ENCODE measurements around the gene TSEN54. TPM values are rescaled to one million over a fixed set of nuclear protein-coding genes. Genes with fewer than 3 reads are reported as not detected.

TSEN54 gene
- polyA plus RNA-seq, 1 of the 3 experiments (the other 2 are of a cell fraction): 29.8 TPM

- TF ChIP-seq USF1 (IDR thresholded peaks at IDR 0.05; ENCODE audit: borderline replicate concordance, low read depth) (no peak; the same call in 1 of the 2 replicates), NRF1 (IDR thresholded peaks at IDR 0.05; ENCODE audit: low read depth, low read length) (peak; percentile 68), EP300 (IDR thresholded peaks at IDR 0.05; ENCODE audit: borderline replicate concordance in 1 of 2, low read depth in 1 of 2, low read length in 1 of 2) (0 out of 4 replicates have a peak, but pooled peaks of 1 of the 2 experiments have one; percentile 14), RXRA (IDR thresholded peaks at IDR 0.05; ENCODE audit: borderline replicate concordance, low read depth) (no peak), PBX3 (IDR thresholded peaks at IDR 0.05) (peak; percentile 78), FOSL2 (IDR thresholded peaks at IDR 0.05; ENCODE audit: borderline replicate concordance, low read depth) (no peak), IRF3 (IDR thresholded peaks at IDR 0.05; ENCODE audit: low read depth, low read length) (no peak)
Measured at GRCh38 chr17:75516255-75516618, at the start of gene TSEN54 (continued).

- H3F3A ChIP-seq (replicated peaks; ENCODE audit: insufficient read depth): no peaks in the 10 kb centered on the region
- ChIA-PET POLR2A (no interaction called here), CTCF (interaction anchor here (0.6 to 0.9 kb wide), 3 partner anchors 13 to 24 kb away, joined by 3 read pairs; no protein-coding TSS in a partner anchor)
- no peak for DNase-seq
- H4K20me1 ChIP-seq (ENCODE audit: insufficient read depth): no peaks in the 10 kb centered on the region
- peaks cover 12 to 17% of the 10 kb centered on the region in 2 experiments for H3K36me3 ChIP-seq (replicated peaks in 1 of 2; ENCODE audit: control insufficient read depth in 1 of 2, insufficient read depth in 2 of 2, low read length in 1 of 2)
- H3K9ac ChIP-seq: no peak overlapping the region
- H3K9me3 ChIP-seq: no peaks in the 10 kb centered on the region
- WGBS (ENCODE audit: low lambda C conversion rate): 82% methylated on average over 8 of the region's 8 CpGs
- peaks cover 39% of the 10 kb centered on the region for H3K79me2 ChIP-seq (ENCODE audit: insufficient read depth)
- no peaks in the 10 kb centered on the region for H3K27me3 ChIP-seq (ENCODE audit: insufficient read depth)
- TF ChIP-seq MXI1 (IDR thresholded peaks at IDR 0.05; ENCODE audit: low read depth, low read length) (no peak), GATA2 (CRISPR knock-in tag; IDR thresholded peaks at IDR 0.05) (no peak), ELF1 (IDR thresholded peaks at IDR 0.05) (no peak), CHD2 (IDR thresholded peaks at IDR 0.05; ENCODE audit: low read length, partially characterized antibody) (no peak), USF2 (IDR thresholded peaks at IDR 0.05; ENCODE audit: borderline replicate concordance, low read depth, low read length) (no peak), TAF1 (IDR thresholded peaks at IDR 0.05; ENCODE audit: borderline replicate concordance, low read depth, low read length) (no peak), POLR2AphosphoS5 (IDR thresholded peaks at IDR 0.05; ENCODE audit: low read depth, low read length) (no peak), FOSL2 (IDR thresholded peaks at IDR 0.05; ENCODE audit: borderline replicate concordance, low read depth) (no peak), IRF3 (IDR thresholded peaks at IDR 0.05; ENCODE audit: low read depth, low read length) (no peak), PBX3 (IDR thresholded peaks at IDR 0.05) (no peak), FOXJ3 (CRISPR knock-in tag; IDR thresholded peaks at IDR 0.05) (no peak), NFIC (IDR thresholded peaks at IDR 0.05; ENCODE audit: borderline replicate concordance) (no peak), TCF12 (IDR thresholded peaks at IDR 0.05) (no peak), USF1 (IDR thresholded peaks at IDR 0.05; ENCODE audit: borderline replicate concordance, low read depth) (no peak), MEF2A (IDR thresholded peaks at IDR 0.05; ENCODE audit: borderline replicate concordance, low read depth) (no peak), EZH2phosphoT487 (IDR thresholded peaks at IDR 0.05; ENCODE audit: borderline replicate concordance, low read depth) (no peak), SMC3 (IDR thresholded peaks at IDR 0.05; ENCODE audit: low read depth, low read length) (no peak), ZBTB33 (IDR thresholded peaks at IDR 0.05; ENCODE audit: borderline replicate concordance, low read depth) (no peak), YY1 (IDR thresholded peaks at IDR 0.05; ENCODE audit: low read depth) (no peak)
- no peaks in the 10 kb centered on the region for H3K9me2 ChIP-seq
- no peaks in the 10 kb centered on the region for H3K4me1 ChIP-seq (ENCODE audit: control insufficient read depth in 1 of 2, insufficient read depth in 2 of 2, low read depth in 1 of 2, low read length in 1 of 2)
- H2AFZ ChIP-seq (ENCODE audit: low read depth): no peak overlapping the region
- no peak overlapping the region for H3K27ac ChIP-seq (ENCODE audit: low read depth in 2 of 2, low read length in 1 of 2)
- H3K4me3 ChIP-seq (ENCODE audit: low read depth in 2 of 2, low read length in 1 of 2): no peak overlapping the region
- H3K4me2 ChIP-seq: no peak overlapping the region
Measured at GRCh38 chr17:75468291-75468754, 48.0 kb upstream of the TSEN54 start.
